Neural crest cell (in vitro differentiated cells): ENCODE results near the gene CSMD2. TPM values are rescaled to one million over a fixed set of nuclear protein-coding genes. Genes with fewer than 3 reads are reported as not detected.
A peak's percentile ranks its signal among the peaks of the same experiment; 100 is the strongest.

ENCODE experiments used
- DNase-seq: peaks from one replicate; pipeline ENCODE4 v3.0.0; 2021; ENCODE audit warnings: low read depth, mixed read lengths, low spot score
- H3K27ac Mint-ChIP-seq: one replicate; pipeline ENCODE4 v1.8.0; 2021; ENCODE audit warnings: mild to moderate bottlenecking, mixed read lengths; ENCODE audit not compliant: unreplicated experiment
- H3K27me3 Mint-ChIP-seq: 2 replicates; pipeline ENCODE4 v1.8.0; 2021; ENCODE audit warnings: low read depth, mild to moderate bottlenecking, mixed read lengths
- H3K36me3 Mint-ChIP-seq: 2 replicates; pipeline ENCODE4 v1.8.0; 2021; ENCODE audit warnings: low read depth, mild to moderate bottlenecking, mixed read lengths
- H3K4me1 Mint-ChIP-seq: 2 replicates; pipeline ENCODE4 v1.8.0; 2021; ENCODE audit warnings: mixed read lengths
- H3K4me3 Mint-ChIP-seq: one replicate; pipeline ENCODE4 v1.8.0; 2021; ENCODE audit warnings: mild to moderate bottlenecking, mixed read lengths
- H3K9me3 Mint-ChIP-seq: 2 replicates; pipeline ENCODE4 v1.8.0; 2021; ENCODE audit warnings: mixed read lengths
- total RNA-seq: library from RNA; stranded (reverse); gene quantifications from 2 replicates; pipeline ENCODE4 v1.2.1, GENCODE V29; 2021
- TF ChIP-seq, protein P1 (sequence below): fragments of 200-600 bp; sonication (generic); conservative IDR thresholded peaks from 2 replicates; pipeline ENCODE4 v1.5.0; 2021; ENCODE audit warnings: antibody characterized with exemption, mild to moderate bottlenecking

The CSMD2 gene
- total RNA-seq, 1 donor from 2014 or later = 0.40 TPM

DNA sequence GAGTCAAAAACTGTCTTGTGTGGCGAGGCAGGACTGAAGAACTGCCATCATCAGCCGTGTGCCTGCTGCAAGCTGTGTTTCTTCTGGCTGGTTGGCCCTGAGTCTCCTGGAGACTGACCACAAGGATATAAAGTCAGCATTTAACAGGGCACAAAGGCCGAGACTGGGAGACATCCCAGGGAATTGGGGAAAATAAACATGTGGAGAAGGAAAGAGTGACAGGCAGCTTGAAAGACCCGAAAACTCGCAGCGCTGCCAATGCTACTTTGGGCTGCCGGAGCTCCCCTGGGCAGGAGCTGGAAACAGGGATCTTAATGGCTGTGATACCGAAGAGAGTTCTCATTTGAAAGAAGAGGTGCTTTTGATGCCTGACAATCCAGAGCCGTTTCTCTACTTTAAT, 426.5 kb downstream of the CSMD2 start:
- no peaks in the 10 kb centered on the region for H3K9me3 Mint-ChIP-seq
- no peaks in the 10 kb centered on the region for H3K4me1 Mint-ChIP-seq
- no peak overlapping the region for H3K4me3 Mint-ChIP-seq
- H3K27me3 Mint-ChIP-seq = peaks cover 12% of the 10 kb centered on the region
- no peak for DNase-seq
- H3K27ac Mint-ChIP-seq = no peak overlapping the region
- TF ChIP-seq, protein P1, sequence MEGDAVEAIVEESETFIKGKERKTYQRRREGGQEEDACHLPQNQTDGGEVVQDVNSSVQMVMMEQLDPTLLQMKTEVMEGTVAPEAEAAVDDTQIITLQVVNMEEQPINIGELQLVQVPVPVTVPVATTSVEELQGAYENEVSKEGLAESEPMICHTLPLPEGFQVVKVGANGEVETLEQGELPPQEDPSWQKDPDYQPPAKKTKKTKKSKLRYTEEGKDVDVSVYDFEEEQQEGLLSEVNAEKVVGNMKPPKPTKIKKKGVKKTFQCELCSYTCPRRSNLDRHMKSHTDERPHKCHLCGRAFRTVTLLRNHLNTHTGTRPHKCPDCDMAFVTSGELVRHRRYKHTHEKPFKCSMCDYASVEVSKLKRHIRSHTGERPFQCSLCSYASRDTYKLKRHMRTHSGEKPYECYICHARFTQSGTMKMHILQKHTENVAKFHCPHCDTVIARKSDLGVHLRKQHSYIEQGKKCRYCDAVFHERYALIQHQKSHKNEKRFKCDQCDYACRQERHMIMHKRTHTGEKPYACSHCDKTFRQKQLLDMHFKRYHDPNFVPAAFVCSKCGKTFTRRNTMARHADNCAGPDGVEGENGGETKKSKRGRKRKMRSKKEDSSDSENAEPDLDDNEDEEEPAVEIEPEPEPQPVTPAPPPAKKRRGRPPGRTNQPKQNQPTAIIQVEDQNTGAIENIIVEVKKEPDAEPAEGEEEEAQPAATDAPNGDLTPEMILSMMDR = no peak
- H3K36me3 Mint-ChIP-seq = no peaks in the 10 kb centered on the region

DNA sequence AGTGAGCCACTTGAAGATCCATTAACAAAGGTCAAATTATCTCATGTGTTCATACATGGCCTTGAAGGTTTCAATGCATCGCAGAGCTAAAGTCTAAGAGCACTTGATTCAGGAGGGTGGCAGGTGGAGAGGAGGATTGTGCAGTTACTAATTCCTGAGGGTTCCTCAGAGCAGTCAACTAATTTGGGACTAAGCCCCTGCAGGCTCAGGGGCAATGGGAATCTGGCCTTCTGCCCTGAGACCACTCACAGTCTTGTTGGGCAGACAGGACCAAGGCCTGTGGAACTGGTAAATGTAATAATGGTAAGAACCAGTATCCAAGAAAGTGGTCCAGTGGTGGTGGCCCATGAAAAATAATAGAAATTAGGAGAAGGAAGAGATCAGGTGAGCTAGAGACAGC, 428.5 kb downstream of the CSMD2 start:
- no peaks in the 10 kb centered on the region for H3K4me1 Mint-ChIP-seq
- H3K27ac Mint-ChIP-seq = no peak overlapping the region
- H3K9me3 Mint-ChIP-seq = no peaks in the 10 kb centered on the region
- peaks cover 20% of the 10 kb centered on the region for H3K27me3 Mint-ChIP-seq
- TF ChIP-seq, protein P1 = no peak
- H3K36me3 Mint-ChIP-seq = no peaks in the 10 kb centered on the region
- H3K4me3 Mint-ChIP-seq = no peak overlapping the region
- DNase-seq = no peak

DNA sequence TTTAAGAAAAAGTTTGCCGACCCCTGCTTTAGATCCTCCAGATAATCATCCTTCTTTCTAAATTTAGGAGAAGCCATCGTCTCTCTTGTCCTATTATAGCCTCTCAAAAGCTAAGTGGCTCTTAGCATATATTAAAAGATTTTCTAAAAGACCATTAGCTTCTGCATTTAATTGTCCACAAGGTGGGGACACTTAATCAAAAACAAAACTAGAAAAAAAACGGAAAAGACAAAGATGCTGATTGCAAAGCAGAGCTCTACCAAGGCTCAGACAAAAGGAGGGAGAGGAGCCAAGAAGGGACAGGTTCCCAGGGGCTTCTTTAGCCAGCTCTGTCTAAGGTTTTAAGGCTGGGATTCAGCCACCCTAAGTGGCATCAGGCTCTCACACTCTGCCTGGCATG, 429.4 kb downstream of the CSMD2 start:
- H3K9me3 Mint-ChIP-seq = no peaks in the 10 kb centered on the region
- no peaks in the 10 kb centered on the region for H3K36me3 Mint-ChIP-seq
- H3K27me3 Mint-ChIP-seq = peaks cover 26% of the 10 kb centered on the region
- no peak overlapping the region for H3K4me3 Mint-ChIP-seq
- H3K27ac Mint-ChIP-seq = no peak overlapping the region
- no peaks in the 10 kb centered on the region for H3K4me1 Mint-ChIP-seq
- TF ChIP-seq, protein P1 = peak; percentile 37
- DNase-seq = no peak

DNA sequence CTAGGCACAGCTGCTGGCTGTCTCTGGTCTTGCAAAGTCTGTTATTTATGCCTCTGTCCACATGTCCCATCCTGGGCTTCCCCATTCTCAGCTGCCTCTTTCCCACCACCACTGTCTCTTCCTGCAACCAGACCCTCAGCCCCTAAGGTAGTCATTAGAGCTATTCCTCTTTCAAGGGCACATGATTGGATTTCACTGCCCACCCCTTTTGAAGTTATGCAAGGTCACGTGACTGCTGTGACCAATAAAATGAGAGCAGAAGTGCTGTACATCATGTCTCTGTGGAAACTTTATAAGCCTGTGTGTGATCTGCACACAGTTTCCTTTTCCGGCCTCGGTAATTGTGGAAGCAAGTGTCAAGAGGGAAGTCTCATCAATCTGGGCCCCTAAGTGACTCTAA, 437.7 kb downstream of the CSMD2 start:
- Mint-ChIP-seq H3K4me3 (no peak overlapping the region), H3K27me3 (peaks cover 12% of the 10 kb centered on the region), H3K36me3 (no peaks in the 10 kb centered on the region), H3K9me3 (peaks cover 3% of the 10 kb centered on the region), H3K4me1 (no peaks in the 10 kb centered on the region), H3K27ac (no peak overlapping the region)
- TF ChIP-seq, protein P1 = no peak
- DNase-seq = no peak

DNA sequence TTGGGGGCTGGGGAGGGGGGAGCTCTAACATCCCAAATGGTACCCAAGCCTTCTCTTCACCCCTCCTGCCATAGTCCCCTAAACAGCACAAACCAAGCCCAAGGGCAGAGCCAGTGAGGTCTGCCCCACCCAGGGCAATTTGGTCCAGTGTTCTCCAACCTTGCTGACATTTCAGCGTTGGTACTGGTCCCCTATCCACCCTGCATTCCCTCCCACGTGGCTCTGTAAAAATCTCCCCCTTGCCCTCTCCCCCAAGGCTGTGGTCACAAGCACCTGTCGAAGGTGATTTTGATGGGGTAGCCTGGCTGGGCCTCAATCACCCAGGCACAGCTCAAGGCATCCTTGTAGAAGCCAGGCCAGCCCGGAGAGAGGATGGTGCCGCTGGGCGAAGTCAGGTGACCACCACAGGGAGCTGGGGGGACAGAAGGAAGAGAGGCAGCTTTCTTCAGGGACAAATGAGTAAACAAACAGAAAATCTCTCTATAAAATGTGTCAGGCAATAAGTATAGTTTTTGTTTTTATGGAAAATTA, 438.7 kb downstream of the CSMD2 start:
- DNase-seq = no peak
- H3K9me3 Mint-ChIP-seq = peaks cover 3% of the 10 kb centered on the region
- H3K4me3 Mint-ChIP-seq = no peak overlapping the region
- TF ChIP-seq, protein P1 = no peak
- peaks cover 5% of the 10 kb centered on the region for H3K27me3 Mint-ChIP-seq
- H3K27ac Mint-ChIP-seq = peak overlapping the region; percentile 81
- no peaks in the 10 kb centered on the region for H3K36me3 Mint-ChIP-seq
- no peaks in the 10 kb centered on the region for H3K4me1 Mint-ChIP-seq
